Endodermal cell (in vitro differentiated cells): ENCODE measurements around the gene BSN. TPM values are rescaled to one million over a fixed set of nuclear protein-coding genes. Genes with fewer than 3 reads are reported as not detected.

Experiments
- DNase-seq: peaks from one replicate; pipeline ENCODE4 v3.0.0-alpha.2; 2017
- H3K27ac ChIP-seq: 2 replicates; pipeline ENCODE4 v1.5.1; 2013; ENCODE audit warnings: mild to moderate bottlenecking, low read depth, low read length, moderate library complexity
- H3K27me3 ChIP-seq: 2 replicates; pipeline ENCODE4 v1.6.1; 2013; ENCODE audit warnings: mild to moderate bottlenecking, low read length, moderate library complexity; ENCODE audit not compliant: insufficient read depth, control insufficient read depth, poor library complexity, severe bottlenecking
- H3K36me3 ChIP-seq: 2 replicates; pipeline ENCODE4 v1.7.0; 2013; ENCODE audit warnings: mild to moderate bottlenecking, low read length, moderate library complexity; ENCODE audit not compliant: control insufficient read depth, insufficient read depth
- H3K4me1 ChIP-seq: one replicate; pipeline ENCODE4 v1.7.0; 2013; ENCODE audit warnings: low read length; ENCODE audit not compliant: control insufficient read depth, insufficient read depth
- H3K4me3 ChIP-seq: 2 replicates; pipeline ENCODE4 v1.5.1; 2013; ENCODE audit warnings: mild to moderate bottlenecking, low read length, moderate library complexity
- H3K9ac ChIP-seq: 2 replicates; pipeline ENCODE4 v1.6.1; 2013; ENCODE audit warnings: mild to moderate bottlenecking, low read length, moderate library complexity; ENCODE audit not compliant: poor library complexity, severe bottlenecking; ENCODE audit errors: extremely low read depth
- H3K9me3 ChIP-seq: 2 replicates; pipeline ENCODE4 v1.6.1; 2013; ENCODE audit warnings: mild to moderate bottlenecking, low read length, moderate library complexity; ENCODE audit not compliant: control insufficient read depth
- H3K27ac Mint-ChIP-seq: 2 replicates; pipeline ENCODE4 v1.8.0; 2020; ENCODE audit warnings: mixed read lengths
- H3K27me3 Mint-ChIP-seq: 2 replicates; pipeline ENCODE4 v1.8.0; 2021; ENCODE audit warnings: mild to moderate bottlenecking, mixed read lengths; ENCODE audit not compliant: insufficient read depth
- H3K36me3 Mint-ChIP-seq: 2 replicates; pipeline ENCODE4 v1.8.0; 2020; ENCODE audit warnings: low read depth, mixed read lengths
- H3K4me1 Mint-ChIP-seq: 2 replicates; pipeline ENCODE4 v1.8.0; 2020; ENCODE audit warnings: mixed read lengths
- H3K4me3 Mint-ChIP-seq: 2 replicates; pipeline ENCODE4 v1.8.0; 2020; ENCODE audit warnings: mild to moderate bottlenecking, moderate library complexity, mixed read lengths
- H3K9me3 Mint-ChIP-seq: 2 replicates; pipeline ENCODE4 v1.8.0; 2020; ENCODE audit warnings: mild to moderate bottlenecking, mixed read lengths
- WGBS, 2 experiments: methylation state at CpG; one replicate each; pipeline versions ENCODE4 v1.1.5 to v1.1.7; 2013; ENCODE audit warnings: missing lambda C conversion rate in 2 of 2, mixed read lengths in 1 of 2; ENCODE audit not compliant: insufficient coverage in 1 of 2, insufficient read length in 1 of 2; 5-methylcytosine and 5-hydroxymethylcytosine counted together
- total RNA-seq, 2 donors: library from RNA; stranded (reverse); fragmentation: NEBNext Ultra II Directional in 1 of 2; extraction: Animal tissue kit (Norgen Biotek cat#: 25700) in 1 of 2; gene quantifications; 2 replicates in 1 of 2; 3 replicates in 1 of 2; pipeline ENCODE4 v1.2.1, GENCODE V29; 2021
- TF ChIP-seq, protein P1 (sequence below): fragments of 200-600 bp; sonication (generic); conservative IDR thresholded peaks from 2 replicates; pipeline ENCODE4 v1.5.0; 2021; ENCODE audit warnings: antibody characterized with exemption, mild to moderate bottlenecking

The BSN gene
- total RNA-seq, 2 donors from 2014 or later, result 2.4 to 2.5 TPM

DNA sequence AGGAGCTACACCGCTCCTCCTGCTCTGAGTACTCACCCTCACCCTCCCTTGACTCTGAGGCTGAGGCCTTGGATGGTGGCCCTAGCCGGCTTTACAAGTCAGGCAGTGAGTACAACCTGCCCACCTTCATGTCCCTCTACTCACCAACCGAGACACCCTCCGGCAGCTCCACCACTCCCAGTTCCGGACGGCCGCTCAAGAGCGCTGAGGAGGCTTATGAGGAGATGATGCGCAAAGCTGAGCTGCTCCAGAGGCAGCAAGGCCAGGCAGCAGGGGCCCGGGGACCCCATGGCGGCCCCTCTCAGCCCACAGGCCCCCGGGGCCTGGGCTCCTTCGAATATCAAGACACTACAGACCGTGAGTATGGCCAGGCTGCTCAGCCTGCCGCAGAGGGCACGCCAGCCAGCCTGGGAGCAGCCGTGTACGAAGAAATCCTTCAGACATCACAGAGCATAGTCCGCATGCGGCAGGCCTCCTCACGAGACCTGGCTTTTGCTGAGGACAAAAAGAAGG lies 98.7 kb downstream of the BSN start:
- H3K4me1 Mint-ChIP-seq, result no peaks in the 10 kb centered on the region
- H3K4me3 Mint-ChIP-seq, result no peak overlapping the region
- DNase-seq, result no peak
- no peaks in the 10 kb centered on the region for H3K9me3 Mint-ChIP-seq
- H3K27ac Mint-ChIP-seq, result no peak overlapping the region
- TF ChIP-seq, protein P1, sequence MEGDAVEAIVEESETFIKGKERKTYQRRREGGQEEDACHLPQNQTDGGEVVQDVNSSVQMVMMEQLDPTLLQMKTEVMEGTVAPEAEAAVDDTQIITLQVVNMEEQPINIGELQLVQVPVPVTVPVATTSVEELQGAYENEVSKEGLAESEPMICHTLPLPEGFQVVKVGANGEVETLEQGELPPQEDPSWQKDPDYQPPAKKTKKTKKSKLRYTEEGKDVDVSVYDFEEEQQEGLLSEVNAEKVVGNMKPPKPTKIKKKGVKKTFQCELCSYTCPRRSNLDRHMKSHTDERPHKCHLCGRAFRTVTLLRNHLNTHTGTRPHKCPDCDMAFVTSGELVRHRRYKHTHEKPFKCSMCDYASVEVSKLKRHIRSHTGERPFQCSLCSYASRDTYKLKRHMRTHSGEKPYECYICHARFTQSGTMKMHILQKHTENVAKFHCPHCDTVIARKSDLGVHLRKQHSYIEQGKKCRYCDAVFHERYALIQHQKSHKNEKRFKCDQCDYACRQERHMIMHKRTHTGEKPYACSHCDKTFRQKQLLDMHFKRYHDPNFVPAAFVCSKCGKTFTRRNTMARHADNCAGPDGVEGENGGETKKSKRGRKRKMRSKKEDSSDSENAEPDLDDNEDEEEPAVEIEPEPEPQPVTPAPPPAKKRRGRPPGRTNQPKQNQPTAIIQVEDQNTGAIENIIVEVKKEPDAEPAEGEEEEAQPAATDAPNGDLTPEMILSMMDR, result no peak
- WGBS, 2 experiments, result 92 to 95% methylated on average over 19 to 21 of the region's 21 CpGs
- no peaks in the 10 kb centered on the region for H3K4me1 ChIP-seq
- H3K9me3 ChIP-seq, result no peaks in the 10 kb centered on the region
- H3K27me3 Mint-ChIP-seq, result no peaks in the 10 kb centered on the region
- H3K4me3 ChIP-seq, result no peak overlapping the region
- H3K27ac ChIP-seq, result no peak overlapping the region
- H3K9ac ChIP-seq, result no peak overlapping the region
- H3K36me3 Mint-ChIP-seq, result no peaks in the 10 kb centered on the region
- no peaks in the 10 kb centered on the region for H3K27me3 ChIP-seq
- no peaks in the 10 kb centered on the region for H3K36me3 ChIP-seq

DNA sequence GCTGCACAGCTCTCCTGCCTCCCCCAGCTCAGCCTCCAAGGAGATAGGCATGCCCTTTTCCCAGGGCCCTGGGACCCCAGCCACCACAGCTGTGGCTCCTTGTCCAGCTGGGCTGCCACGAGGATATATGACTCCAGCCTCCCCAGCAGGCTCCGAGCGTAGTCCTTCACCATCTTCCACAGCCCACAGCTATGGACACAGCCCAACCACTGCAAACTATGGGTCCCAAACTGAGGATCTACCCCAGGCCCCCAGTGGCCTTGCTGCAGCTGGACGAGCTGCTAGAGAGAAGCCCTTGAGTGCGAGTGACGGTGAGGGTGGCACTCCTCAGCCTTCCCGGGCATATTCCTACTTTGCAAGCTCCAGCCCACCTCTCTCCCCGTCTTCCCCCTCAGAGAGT lies 99.3 kb downstream of the BSN start:
- Histone ChIP-seq H3K9me3 (no peaks in the 10 kb centered on the region), H3K4me3 (no peak overlapping the region), H3K27ac (no peak overlapping the region), H3K4me1 (no peaks in the 10 kb centered on the region), H3K36me3 (no peaks in the 10 kb centered on the region), H3K27me3 (no peaks in the 10 kb centered on the region), H3K9ac (no peak overlapping the region)
- TF ChIP-seq, protein P1, result no peak
- no peaks in the 10 kb centered on the region for H3K4me1 Mint-ChIP-seq
- H3K4me3 Mint-ChIP-seq, result no peak overlapping the region
- no peaks in the 10 kb centered on the region for H3K36me3 Mint-ChIP-seq
- no peaks in the 10 kb centered on the region for H3K27me3 Mint-ChIP-seq
- H3K27ac Mint-ChIP-seq, result no peak overlapping the region
- H3K9me3 Mint-ChIP-seq, result no peaks in the 10 kb centered on the region
- WGBS, 2 experiments, result 84 to 93% methylated on average over 5 to 8 of the region's 8 CpGs
- DNase-seq, result no peak

DNA sequence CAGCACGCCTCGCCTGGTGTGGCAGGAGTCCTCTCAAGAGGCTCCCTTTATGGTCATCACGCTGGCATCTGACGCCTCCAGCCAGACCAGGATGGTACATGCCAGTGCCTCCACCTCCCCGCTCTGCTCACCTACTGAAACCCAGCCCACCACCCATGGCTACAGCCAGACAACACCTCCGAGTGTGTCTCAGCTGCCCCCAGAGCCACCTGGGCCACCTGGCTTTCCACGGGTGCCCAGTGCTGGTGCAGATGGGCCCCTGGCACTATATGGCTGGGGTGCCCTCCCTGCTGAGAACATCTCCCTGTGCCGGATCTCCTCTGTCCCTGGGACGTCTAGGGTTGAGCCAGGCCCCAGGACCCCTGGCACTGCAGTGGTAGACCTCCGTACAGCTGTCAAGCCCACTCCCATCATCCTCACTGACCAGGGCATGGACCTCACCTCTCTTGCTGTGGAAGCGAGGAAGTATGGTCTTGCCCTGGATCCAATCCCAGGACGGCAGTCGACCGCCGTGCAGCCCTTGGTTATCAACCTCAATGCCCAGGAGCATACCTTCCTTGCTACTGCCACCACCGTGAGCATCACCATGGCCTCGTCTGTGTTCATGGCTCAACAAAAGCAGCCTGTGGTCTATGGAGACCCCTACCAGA lies 100.0 kb downstream of the BSN start:
- Mint-ChIP-seq H3K9me3 (no peaks in the 10 kb centered on the region), H3K4me1 (no peaks in the 10 kb centered on the region), H3K27ac (no peak overlapping the region), H3K27me3 (no peaks in the 10 kb centered on the region), H3K36me3 (no peaks in the 10 kb centered on the region), H3K4me3 (no peak overlapping the region)
- no peak for DNase-seq
- Histone ChIP-seq H3K27ac (no peak overlapping the region), H3K9me3 (no peaks in the 10 kb centered on the region), H3K4me1 (no peaks in the 10 kb centered on the region), H3K27me3 (no peaks in the 10 kb centered on the region), H3K9ac (no peak overlapping the region), H3K36me3 (no peaks in the 10 kb centered on the region), H3K4me3 (no peak overlapping the region)
- TF ChIP-seq, protein P1, result no peak
- 87 to 91% methylated on average over 15 to 17 of the region's 17 CpGs for WGBS, 2 experiments
